GM18502 (cell line): ENCODE measurements around the gene ZNF700.
"Not testable (repeated sequence)": the region's sequence is repeated elsewhere in the genome, so short reads cannot be mapped to it uniquely, and the experiment has no call there.

Experiments
- ATAC-seq: cut with Tn5 transposase; IDR thresholded peaks from one replicate; pipeline ENCODE4 v1.9.1; 2021; ENCODE audit warnings: mild to moderate bottlenecking; ENCODE audit not compliant: unreplicated experiment, poor library complexity

The ZNF700 gene

DNA sequence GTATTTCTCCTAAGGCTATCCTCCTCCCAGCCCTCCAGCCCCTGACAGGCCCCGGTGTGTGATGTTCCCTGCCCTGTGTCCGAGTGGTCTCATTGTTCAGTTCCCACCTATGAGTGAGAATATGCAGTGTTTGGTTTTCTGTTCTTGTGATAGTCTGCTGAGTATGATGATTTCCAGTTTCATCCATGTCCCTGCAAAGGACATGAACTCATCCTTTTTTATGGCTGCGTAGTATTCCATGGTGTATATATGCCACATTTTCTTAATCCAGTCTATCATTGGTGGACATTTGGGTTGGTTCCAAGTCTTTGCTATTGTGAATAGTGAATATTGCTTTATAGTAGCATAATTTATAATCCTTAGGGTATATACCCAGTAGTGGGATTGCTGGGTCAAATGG lies 10.9 kb downstream of the ZNF700 start:
- ATAC-seq: not testable (repeated sequence)

DNA sequence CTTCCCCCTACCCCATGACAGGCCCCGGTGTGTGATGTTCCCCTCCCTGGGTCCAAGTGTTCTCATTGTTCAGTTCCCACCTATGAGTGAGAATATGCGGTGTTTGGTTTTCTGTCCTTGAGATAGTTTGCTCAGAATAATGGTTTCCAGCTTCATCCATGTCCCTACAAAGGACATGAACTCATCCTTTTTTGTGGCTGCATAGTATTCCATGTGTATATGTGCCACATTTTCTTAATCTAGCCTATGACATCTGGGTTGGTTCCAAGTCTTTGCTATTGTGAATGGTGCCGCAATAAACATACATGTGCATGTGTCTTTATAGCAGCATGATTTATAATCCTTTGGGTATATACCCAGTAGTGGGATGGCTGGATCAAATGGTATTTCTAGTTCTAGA lies 13.5 kb downstream of the ZNF700 start:
- not testable (repeated sequence) for ATAC-seq

DNA sequence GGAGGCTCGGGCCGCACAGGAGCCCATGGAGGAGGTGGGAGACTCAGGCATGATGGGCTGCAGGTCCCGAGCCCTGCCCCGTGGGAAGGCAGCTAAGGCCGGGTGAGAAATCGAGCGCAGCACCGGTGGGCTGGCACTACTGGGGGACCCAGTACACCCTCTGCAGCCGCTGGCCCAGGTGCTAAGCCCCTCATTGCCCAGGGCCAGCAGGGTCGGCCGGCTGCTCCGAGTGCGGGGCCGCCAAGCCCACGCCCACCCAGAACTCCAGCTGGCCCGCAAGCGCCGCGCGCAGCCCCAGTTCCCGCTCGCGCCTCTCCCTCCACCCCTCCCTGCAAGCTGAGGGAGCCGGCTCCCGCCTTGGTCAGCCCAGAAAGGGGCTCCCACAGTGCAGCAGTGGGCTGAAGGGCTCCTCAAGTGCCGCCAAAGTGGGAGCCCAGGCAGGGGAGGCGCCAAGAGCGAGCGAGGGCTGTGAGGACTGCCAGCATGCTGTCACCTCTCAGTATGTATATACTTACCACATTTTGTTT lies 16.5 kb downstream of the ZNF700 start:
- not testable (repeated sequence) for ATAC-seq

DNA sequence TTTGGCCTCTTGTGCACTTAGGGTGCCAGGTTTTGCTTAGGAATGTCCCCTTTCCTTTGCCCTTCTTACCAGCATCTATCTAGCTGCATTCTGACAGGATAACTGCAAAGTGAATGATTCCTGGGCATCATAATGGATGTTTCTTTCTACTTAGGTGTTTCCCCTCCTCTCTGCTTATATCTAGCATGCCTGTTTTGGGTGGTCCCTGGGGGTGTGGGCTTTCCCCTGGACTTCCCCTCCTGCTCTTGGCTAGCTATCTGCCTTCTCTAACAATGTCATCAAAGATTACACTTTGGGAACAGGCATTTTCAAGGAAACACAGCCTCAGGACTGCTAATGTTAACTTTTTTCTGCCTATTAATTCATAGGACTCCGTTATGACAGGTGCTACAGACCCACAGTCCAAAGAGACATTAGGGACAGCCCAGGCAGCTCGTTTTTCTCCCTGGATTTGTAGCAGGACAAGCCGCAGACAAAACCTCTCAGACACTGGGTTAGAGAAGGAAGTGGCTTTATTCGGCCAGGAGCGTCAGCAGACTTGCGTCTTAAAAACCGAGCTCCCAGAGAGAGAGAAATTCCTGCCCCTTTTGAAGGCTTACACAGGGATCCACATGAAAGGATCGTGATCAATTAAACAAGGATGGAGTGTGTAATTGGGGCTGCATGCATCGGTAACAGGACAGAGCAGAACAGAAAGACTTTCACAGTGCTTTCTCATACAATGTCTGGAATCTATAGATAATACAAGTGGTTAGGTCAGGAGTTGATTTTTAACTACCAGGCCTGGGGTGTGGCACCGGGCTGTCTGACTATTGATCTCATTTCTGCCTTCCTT lies 17.3 kb downstream of the ZNF700 start:
- no peak for ATAC-seq

DNA sequence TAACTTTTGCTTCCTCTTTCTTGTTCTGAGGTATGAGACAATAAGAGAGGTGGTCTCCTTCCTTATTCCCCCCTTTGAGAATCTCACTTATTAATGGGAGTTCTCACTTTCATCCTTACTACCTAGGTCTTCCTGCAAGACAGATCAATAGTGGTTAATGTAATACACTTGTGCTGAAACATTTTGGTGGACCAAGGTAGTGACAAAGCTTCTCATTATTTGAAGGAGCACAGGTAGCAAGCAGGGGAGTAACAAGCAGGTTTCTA lies 17.9 kb downstream of the ZNF700 start:
- no peak for ATAC-seq

DNA sequence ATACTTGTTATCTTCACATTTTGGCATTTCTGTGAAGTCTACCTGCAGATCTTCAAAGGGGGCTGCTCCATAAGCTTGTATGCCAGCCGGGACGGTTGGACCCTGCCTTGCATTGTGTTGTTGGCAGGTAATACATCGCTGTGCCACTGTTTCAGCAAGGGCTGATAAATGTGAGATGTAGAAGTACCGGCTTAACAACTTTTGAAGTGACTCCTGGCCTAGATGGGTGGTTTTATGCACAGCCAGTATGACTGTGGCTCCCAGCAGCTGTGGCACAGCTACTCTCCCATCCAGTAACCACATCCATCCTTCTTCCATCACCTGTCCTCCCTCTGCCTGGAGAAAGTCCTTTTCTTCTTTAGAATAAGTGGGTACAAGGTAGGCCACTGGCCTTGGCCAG lies 19.7 kb downstream of the ZNF700 start:
- no peak for ATAC-seq

DNA sequence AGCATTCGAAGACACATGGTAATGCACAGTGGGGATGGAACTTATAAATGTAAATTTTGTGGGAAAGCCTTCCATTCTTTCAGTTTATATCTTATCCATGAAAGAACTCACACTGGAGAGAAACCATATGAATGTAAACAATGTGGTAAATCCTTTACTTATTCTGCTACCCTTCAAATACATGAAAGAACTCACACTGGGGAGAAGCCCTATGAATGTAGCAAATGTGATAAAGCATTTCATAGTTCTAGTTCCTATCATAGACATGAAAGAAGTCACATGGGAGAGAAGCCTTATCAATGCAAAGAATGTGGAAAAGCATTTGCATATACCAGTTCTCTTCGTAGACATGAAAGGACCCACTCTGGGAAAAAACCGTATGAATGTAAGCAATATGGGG lies 23.7 kb downstream of the ZNF700 start:
- ATAC-seq: no peak

DNA sequence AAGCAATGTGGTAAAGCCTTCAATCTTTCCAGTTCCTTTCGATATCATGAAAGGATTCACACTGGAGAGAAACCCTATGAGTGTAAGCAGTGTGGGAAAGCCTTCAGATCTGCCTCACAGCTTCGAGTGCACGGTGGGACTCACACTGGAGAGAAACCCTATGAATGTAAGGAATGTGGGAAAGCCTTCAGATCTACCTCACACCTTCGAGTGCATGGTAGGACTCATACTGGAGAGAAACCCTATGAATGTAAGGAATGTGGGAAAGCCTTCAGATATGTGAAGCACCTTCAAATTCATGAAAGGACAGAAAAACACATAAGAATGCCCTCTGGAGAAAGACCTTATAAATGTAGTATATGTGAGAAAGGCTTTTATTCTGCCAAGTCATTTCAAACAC lies 24.3 kb downstream of the ZNF700 start:
- no peak for ATAC-seq

DNA sequence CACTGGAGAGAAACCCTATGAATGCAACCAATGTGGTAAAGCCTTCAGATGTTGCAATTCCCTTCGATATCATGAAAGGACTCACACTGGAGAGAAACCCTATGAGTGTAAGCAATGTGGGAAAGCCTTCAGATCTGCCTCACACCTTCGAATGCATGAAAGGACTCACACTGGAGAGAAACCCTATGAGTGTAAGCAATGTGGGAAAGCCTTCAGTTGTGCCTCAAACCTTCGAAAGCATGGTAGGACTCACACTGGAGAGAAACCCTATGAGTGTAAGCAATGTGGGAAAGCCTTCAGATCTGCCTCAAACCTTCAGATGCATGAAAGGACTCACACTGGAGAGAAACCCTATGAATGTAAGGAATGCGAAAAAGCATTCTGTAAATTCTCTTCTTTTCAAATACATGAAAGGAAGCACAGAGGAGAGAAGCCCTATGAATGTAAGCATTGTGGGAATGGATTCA lies 24.7 kb downstream of the ZNF700 start:
- ATAC-seq: not testable (repeated sequence)

DNA sequence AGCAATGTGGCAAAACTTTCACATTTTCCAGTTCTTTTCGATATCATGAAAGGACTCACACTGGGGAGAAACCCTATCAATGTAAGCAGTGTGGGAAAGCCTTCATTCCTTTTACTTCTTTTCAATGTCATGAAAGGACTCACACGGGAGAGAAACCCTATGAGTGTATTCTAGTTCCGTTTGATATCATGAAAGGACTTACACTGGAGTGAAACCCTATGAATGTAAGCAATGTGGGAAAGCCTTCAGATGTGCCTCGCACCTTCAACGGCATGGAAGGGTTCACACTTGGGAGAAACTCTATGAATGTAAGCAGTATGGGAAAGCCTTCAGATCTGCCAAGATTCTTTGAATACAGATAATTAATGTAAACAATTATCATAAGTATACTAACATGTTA lies 25.4 kb downstream of the ZNF700 start:
- ATAC-seq: no peak

DNA sequence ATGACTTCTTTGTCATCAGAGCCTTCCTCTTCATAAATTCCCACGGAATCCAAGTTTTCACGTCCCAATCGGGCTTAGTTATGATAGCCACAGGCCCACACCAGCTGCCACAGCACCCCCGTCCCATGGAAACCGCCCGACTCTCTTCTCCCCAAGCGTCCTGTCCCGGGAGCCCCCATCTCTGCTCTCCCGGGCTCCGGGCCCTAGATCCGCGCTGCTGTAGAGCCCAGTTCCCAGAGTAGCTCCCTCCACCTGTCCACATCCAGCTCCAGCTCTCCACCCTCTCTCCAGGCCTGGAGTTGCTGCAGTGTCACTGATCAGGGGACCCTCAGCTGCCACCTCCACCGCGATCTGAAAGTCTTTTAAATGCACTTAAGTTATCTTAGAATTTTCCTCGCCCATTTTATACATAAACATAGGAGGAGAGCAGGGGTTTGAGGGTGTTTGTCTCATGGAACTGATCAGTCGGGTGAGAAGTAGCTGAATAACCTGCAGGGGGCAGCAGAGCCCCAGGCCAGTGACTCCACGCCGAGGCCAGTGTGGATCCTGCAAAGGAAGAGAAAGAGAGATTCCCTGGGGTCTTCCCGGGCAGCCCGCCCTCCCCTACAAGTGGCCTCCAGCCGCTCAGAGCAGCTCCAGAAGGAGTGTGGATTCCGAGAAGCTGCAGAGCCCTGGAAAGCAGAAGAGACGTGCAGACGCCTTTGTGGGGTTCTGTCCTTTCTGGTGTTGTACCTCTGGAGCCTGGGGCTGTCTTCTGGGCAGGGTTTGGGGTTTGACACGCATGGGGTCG lies 38.9 kb downstream of the ZNF700 start:
- ATAC-seq: no peak

DNA sequence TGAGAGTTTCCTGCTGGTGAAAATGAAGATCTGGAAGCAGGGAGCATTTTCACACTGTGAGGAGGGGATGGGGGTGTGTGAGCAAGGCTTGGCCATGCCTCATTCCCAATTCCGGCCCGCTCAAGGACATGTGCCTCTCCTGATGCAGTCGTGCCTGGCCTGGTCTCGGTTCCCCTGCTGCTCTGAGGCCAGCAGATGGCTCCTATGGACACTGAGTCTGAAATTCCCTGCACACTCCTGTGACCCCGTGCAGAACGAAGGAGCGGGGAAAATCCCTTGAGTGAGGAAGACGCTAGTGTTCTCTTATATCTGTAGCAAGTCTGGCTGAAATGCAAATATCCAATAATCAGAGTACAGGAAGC lies 39.6 kb downstream of the ZNF700 start:
- ATAC-seq: no peak

DNA sequence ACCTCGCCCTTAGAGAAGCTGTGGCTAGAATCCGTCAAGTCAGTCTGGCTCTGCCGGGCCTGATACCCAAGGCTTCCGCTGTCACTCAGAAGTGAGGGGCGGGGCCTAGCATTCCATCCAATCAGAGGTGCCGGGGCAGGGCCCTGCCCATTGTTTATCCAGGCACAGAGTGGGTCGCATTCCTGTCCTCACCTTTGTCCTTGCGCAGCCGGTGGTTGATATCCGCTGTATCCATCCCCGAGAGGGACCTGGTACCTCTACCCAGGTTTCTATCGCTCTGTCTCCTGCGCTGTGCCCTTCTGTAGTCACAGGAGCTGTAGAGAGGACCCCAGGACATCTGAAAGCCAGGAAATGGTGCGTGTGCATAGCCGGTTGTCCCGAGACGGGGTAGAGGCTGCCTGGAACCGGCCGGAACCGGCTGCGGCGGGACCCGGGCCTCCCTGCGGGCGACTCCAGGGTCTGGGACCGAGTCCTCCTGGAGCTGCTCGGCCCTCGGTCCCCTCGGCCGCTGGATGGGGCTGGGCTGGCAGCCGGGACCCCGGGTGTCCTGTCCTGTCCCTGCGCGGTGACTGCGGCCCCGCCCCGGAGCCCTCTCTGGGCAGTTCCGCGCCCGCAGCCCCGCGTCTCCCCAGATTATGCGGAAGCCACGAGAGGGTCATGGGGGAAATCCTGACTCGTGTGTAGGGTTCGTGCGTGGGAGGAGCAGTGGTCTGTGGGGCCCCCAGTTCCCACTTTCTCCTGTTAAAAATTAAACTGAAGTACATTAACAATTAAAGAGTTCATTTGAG lies 40.1 kb downstream of the ZNF700 start, which contains the start of gene ZNF763:
Gene ZNF763, plus strand, starts transcription at position 183 of the 788 bp plus-strand sequence. Its CDS starts 169 bp downstream, at position 352.
- ATAC-seq: peak; percentile 89

DNA sequence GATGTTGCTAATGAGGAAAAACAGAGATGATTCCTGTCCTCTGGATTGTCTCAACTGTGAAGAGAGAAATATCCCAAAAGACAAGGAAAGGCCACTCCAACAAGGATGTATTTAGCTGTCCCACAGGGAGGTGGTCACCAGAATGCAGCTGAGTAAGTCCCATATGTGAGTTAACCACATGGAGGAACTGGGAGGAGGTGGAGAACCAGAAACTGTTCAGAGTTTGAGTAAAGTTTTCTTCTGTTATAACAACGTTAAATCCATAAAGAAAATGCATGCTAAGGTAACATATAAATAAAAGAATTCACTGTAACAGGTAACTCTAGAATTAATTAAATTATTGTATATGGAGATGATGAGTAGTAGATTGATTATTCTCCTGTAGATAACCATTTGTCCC lies 45.3 kb downstream of the ZNF700 start:
- no peak for ATAC-seq

DNA sequence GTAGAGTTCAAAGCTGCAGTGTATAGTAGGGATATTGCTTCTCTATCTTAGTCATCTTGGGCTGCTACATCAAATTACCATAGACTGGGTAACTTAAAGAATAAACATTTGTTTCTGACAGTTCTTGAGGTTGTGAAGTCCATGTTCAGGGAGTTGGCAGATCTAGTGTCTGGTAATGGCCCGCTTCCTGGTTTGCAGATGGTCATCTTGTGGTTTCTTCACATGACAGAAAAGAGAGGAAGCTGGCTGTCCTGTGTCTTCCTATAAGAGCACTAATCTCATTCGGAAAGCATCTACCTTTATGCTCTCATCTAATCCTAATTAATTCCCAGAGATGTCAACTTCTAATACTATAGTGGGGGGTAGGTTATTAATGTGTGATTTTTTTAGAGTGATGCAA lies 46.1 kb downstream of the ZNF700 start:
- ATAC-seq: no peak

DNA sequence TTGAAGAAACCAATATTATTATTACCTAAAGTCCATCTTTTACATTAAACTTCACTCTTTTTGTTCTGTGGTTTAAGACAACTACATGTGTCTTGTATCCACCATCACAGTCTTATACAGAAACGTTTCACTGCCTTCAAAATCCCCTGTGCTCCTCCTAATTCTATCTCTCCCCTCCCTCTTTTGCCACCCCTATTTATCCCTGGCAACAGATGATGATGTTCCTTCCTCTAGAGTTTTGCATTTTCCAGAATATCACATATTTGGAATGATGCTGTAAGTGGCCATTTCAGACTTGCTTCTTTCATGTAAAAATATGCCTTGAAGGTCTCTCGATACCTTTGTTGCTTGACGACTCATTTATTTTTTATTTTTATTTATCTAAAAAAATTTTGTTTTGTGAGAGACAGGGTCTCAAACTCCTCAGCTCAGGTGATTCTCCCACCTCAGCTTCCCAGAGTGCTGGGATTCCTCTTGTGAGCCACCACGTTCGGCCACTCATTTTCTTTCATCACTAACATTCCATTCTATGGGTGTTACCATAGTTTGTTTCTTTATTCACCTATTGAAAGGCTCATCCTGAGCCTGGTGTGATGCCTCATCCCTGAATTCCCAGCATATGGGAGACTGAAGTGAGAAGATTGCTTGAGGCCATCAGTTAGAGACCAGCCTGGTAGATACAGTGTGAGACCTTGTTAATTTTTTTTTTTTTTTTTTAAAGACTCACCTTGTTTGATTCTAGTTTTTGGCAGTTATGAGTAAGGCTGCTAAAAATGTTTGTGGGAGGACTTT lies 48.3 kb downstream of the ZNF700 start:
- no peak for ATAC-seq

DNA sequence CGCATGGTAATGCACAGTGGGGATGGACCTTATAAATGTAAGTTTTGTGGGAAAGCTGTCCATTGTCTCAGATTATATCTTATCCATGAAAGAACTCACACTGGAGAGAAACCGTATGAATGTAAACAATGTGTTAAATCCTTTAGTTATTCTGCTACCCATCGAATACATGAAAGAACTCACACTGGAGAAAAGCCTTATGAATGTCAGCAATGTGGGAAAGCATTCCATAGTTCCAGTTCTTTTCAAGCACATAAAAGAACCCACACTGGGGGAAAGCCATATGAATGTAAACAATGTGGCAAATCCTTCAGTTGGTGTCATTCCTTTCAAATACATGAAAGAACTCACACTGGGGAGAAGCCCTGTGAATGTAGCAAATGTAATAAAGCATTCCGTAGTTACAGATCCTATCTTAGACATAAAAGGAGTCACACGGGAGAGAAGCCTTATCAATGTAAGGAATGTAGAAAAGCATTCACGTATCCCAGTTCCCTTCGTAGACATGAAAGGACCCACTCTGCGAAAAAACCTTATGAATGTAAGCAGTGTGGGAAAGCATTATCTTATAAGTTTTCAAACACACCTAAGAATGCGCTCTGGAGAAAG lies 53.7 kb downstream of the ZNF700 start:
- ATAC-seq: no peak

DNA sequence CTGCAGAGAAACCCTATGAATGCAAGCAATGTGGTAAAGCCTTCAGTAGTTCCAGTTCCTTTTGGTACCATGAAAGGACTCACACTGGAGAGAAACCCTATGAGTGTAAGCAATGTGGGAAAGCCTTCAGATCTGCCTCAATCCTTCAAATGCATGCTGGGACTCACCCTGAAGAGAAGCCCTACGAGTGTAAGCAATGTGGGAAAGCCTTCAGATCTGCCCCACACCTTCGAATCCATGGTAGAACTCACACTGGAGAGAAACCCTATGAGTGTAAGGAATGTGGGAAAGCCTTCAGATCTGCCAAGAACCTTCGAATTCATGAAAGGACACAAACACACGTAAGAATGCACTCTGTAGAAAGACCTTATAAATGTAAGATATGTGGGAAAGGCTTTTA lies 54.6 kb downstream of the ZNF700 start:
- no peak for ATAC-seq

DNA sequence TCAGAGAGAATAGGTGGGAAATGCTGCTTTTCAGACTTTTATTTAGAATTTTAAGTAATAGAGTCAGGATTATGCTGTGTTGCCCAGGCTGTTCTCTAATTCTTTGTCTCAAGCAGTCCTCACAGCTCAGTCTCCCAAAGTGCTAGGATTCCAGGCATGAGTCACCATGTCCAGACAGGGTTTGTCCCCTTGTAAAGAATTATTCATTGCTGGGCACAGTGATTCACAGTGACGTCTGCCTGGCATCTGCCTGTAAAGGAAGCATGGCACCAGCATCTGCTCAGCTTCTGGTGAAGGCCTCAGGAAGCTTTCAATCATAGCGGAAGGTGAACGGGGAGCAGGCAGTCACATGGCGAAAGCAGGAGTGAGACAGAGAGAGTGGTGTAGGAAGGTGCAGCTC lies 57.6 kb downstream of the ZNF700 start:
- ATAC-seq: no peak

DNA sequence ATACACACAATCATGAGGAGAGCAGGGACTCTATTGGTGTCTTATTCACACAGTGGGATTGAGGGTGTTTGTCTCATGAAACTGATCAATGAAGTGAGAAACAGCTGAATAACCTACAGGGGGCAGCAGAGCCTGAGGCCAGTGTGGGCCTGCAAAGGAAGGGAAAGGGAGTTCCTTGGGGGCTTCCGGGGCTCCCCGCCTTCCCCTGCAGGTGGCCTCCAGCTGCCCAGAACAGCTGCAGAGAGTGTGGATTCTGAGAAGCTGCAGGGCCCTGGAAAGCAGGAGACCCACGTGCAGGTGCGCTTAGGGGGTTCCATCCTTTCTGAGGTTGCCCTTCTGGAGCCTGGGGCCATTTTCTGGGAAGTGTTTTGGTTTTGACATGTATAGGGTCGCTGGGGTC lies 60.1 kb downstream of the ZNF700 start:
- ATAC-seq: no peak
